AG08395 (cell line): ENCODE data around the gene ACTN1.
A peak's percentile ranks its signal among the peaks of the same experiment; 100 is the strongest.
"Not testable (repeated sequence)": the region's sequence is repeated elsewhere in the genome, so short reads cannot be mapped to it uniquely, and the experiment has no call there.

Experiments used
- DNase-seq: peaks from one replicate; pipeline ENCODE4 v3.0.0; 2012; ENCODE audit warnings: mixed read lengths, low spot score

The ACTN1 gene

DNA sequence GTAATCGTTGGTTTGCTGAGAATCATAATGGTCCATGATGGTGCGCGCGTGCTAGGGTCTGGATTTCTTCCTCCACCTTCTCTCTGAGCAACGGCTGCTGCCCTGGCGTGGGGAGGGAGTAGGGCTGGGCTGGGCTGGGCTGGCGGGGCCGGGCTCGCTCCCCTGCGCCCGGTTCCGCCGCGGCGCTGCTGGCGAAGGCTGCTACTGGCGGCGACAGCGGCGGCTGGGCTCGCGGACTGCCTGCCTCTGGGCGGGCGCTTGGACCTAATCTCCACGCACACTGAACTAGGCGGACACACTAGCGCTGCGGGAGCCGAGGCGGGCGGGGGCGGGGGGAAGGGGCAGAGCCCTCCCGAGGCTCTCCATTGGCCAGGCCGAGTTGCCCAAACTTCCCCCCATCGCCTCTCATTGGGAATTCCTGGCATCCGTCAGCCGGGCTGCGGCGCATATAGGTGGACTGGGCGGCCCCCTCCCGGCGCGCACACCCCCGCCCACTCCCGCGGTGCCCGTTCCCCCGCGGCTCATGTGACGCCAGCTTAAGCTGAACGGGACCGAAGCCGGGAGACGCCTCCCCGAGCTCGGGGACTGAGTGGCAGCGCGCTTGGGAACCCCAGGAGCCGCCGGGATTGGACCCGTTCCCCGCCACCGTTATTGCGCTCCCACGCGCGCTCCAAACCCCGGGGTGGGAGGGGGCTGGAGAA, at the start of gene ACTN1:
TSS of gene ACTN1 (minus strand) at position 282 of the 701 bp plus-strand sequence. CDS start at position 36, 246 bp downstream.
- DNase-seq = peak; percentile 96

- no peak for DNase-seq
Observed at GRCh38 chr14:69027242-69027913, 48.3 kb upstream of the ACTN1 start.

DNA sequence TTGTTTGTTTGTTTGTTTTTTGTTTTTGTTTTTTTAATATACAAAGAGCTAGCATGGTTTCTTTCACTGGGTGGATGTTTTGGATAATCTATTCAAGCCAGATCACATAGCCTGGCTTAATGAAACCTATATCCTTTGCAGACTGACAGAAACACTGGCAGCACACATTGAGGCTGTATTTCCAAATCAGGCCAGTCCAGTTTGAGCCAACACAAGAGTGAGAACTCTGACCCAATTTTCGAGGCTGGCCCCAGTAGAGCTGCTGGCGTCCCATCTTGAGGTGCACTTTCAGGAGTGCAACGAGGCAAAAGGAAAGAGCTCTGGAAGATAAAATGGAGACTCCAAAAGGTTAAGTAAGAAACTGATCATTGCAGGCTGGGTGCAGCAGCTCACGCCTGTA, 43.9 kb upstream of the ACTN1 start:
- DNase-seq = no peak

- not testable (repeated sequence) for DNase-seq
Observed at GRCh38 chr14:69022093-69022492, 43.0 kb upstream of the ACTN1 start.

GRCh38 chr14:69017706-69018105, 38.6 kb upstream of the ACTN1 start:
- DNase-seq = no peak

DNA sequence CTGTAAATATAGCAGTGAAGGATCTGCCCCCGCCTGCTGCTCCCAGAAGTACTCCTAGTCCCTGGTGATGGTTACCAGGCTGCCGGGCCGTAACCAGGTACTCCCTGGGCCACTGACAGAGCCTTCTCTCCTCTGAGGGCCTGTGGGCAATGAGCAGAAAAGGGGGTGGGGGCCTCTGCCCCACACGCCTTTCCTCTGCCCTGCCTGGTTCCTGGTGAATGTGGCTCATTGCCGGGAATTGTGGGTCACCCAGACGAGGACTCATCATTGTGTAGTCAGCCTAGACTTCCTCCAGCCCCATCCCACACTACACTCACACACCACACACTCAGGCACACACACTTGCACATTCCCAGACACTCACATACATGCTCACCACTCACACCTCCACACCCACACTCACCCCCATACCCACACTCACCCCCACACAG, 35.7 kb upstream of the ACTN1 start:
- no peak for DNase-seq

- no peak for DNase-seq
Observed at GRCh38 chr14:69013943-69014782, 35.1 kb upstream of the ACTN1 start.

DNA sequence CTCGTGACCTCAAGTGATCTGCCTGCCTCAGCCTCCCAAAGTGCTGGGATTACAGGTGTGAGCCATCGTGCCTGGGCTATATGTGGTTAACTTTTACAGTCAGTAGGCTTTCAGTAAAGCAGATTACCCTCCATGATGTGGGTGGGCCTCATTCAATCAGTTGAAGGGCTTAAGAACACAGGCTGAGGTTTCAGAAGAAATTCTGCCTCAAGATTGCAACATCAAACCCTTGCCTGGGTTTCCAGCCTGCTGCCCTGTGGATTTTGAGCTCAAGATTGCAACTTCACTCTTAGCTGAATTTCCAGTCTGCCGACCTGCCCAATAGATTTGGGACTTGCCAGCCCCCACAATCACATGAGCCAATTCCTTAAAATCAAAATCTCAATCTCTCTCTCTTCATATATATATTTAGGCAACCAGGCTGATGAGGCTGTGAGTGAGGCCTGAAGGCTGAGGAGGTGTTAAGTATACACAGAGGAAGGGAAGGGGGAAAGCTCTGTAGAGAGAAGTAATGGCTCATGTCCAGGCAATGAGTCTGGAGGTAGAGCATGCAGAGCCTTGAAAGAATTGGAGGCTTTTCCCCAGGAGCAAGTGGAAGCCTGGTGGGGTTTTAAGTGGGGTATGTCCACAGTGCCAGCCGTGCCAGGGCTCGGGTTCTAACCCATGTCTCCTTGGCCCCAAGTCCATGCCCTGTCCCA, 33.3 kb upstream of the ACTN1 start:
- no peak for DNase-seq

DNA sequence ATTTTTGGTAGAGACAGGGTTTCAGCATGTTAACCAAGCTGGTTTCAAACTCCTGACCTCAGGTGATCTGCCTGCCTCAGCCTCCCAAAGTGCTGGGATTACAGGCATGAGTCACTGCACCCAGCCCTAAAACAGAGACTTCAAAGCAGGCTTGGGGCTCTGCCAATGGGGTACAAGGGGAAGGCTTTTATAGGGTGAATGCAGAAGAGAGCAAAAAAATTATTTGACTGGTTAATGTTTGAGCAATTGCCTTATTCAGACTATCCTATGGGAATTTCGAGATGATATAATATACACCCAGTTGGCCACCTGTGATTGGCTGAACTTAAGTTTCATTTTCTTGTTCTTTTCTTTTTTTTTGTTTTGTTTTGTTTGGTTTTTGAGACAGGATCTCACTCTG, 31.5 kb upstream of the ACTN1 start:
- DNase-seq = no peak

DNA sequence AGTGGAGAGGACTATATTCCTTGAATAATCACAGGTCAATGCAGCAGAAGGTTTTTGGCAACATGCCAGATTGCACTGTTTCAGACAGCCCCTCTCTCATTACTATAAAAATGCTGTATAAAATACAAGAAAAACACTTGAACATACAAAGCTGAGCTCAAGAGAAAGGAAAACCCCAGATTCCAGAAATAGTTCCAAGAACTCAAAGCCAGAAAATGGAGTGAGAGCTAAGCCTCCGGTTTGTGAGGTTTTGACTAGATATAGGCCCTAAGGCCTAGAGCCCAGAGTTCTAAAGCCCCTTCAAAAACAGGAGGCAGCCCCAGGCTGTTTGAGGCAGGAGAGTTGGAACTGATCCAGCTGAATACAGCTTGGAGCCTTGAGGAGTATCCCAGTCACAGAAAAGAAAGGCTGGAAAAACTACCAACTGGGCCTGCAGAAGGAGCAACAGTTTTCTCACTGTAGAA, 29.4 kb upstream of the ACTN1 start:
- DNase-seq = no peak

GRCh38 chr14:69006346-69006745, 27.2 kb upstream of the ACTN1 start:
- DNase-seq = no peak

DNA sequence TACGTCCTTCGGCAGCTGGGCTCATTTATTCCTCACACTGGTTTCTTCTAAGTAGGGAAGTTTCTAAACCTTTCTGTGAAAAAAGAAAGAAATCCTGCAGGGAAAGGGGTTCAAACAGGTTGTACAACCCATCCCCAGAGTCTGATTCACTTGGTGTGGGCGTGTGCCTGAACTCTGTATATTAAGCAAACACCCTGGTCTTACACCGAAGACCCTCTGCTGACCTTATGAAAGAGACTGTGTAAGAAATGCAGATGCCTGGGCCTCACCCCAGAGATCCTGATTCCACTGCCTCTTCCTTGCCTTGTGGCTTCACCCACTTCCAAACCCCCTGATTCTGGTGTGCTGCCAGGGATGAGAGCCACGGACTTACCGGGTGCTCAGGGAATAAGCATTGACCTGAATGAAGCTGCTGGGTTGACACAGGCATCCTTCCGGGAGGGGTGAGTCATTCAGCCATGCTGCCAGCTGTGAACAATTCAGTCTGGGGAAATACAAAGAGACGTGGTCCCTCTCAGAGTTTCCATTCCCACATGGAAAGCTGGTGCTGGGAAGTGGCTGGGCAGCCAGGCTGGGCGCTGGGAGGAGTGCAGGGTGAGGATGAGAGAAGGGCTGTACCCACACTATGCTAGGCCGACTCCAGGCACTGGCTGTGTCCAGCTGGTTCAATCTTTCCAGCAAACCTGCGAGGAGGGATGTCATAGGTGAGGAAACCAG, 26.5 kb upstream of the ACTN1 start:
- DNase-seq = peak; percentile 97

- no peak for DNase-seq
Observed at GRCh38 chr14:69004731-69005431, 25.8 kb upstream of the ACTN1 start.

GRCh38 chr14:69003626-69004025, 24.5 kb upstream of the ACTN1 start:
- DNase-seq = no peak

- peak; percentile 29 for DNase-seq
Observed at GRCh38 chr14:69002069-69002468, 23.0 kb upstream of the ACTN1 start.

DNA sequence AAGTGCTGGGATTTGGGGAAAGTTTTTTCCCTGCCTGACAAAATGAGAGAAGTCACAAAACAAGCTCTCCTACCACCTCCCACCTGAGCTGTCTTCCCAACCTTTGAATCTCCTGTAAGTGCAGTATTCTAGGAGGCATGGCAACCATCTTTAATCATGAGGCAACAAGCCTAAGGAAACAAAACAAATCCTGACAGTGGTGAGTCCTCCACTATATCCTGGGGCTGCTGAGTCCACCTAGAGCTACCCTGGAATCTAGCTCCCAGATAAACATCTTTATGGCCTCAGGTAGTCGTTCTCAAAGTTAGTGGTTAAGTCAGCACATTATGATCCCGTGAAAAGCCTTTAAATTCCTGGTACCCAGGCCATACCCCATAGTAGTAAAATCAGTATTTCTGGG, 22.3 kb upstream of the ACTN1 start:
- DNase-seq = no peak

- DNase-seq = no peak
Observed at GRCh38 chr14:68998062-68998461, 19.0 kb upstream of the ACTN1 start.

DNA sequence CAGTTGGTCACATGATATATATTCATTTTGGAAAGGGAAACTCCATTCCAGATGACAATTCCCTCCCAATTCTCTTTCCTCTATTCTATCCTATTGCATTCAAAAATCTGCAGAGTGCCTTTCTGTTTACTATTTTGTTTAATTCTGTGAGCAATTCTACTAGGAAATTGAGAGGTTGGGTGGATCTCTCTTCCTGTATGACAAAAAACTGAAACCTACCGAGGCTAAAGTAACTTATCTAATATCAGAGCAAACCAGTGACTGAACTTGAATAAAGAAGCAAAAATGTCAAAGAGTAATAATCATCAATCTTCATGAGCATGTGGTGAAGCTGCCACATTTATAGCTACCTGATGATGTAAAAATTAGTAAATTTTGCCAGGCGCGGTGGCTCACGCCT, 16.6 kb upstream of the ACTN1 start:
- no peak for DNase-seq

DNA sequence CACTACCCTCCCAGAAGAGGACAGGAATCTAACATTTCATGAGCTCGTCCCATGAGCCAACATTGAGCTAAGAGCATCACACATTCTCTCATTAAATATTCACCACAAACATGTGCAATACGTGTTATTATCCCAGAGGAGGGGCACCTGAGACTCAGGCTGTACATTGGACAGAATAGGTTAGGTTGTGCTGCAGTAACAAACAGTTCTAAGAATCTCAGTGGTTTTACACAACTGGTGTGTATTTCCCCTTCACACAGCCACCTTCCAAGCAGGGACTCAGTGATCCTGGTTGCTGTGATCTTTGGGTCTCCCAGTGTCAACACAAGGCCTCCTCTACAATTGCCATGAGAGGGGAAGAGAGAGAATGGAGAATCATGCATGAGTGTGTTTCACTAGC, 15.0 kb upstream of the ACTN1 start:
- DNase-seq = no peak

GRCh38 chr14:68987653-68988036, 8.5 kb upstream of the ACTN1 start:
- no peak for DNase-seq
